ENCODE data around the gene IFT80. TPM values are rescaled to one million over a fixed set of nuclear protein-coding genes. Genes with fewer than 3 reads are reported as not detected.
A peak's percentile ranks its signal among the peaks of the same experiment; 100 is the strongest.

IFT80 gene
- total RNA-seq, 6 experiments from 2014 or later = 23.4 to 28.1 (median 24.6) TPM

DNA sequence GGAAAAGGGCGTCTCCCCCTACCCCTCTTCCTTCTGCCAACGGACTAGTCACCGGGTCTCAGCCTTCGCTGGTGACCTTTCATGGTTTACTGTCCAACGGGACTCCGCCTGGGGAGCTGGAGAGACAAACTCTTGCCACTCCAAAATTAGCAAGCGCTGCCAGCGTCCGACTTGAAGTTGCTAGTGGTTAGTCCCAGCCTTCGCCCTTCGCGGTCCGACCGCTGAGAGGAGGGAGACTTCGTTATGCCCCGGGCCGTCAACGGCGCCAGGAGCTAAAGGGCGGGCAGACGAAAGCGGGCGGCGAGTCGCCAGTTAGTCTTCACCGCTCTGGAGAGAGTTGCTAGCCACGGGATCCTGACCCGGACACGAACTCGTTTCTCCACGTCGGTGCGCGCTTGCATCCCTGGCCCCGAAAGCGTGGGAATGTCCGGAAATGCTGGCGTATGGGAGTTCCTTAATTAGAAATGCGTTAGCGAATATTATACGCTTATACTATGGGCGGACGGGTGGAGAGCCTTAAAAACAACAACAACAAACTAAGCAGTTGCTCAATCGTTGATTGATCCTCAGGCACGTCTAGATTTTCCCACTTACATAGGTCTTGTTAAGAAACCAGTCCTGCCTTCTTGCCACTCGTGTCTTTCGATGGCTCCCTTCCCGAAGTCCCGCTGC lies 1.1 kb upstream of the IFT80 start:
- TF ChIP-seq CTCF (IDR thresholded peaks at IDR 0.05) = no peak
- H3K27ac Mint-ChIP-seq = peak overlapping the region; percentile 99
- H3K36me3 Mint-ChIP-seq (ENCODE audit: low read depth) = peaks cover 34% of the 10 kb centered on the region
- H3K4me1 Mint-ChIP-seq (ENCODE audit: low read depth) = peaks cover 62% of the 10 kb centered on the region
- peaks cover 4% of the 10 kb centered on the region; the same call in 1 of the 2 replicates for H3K9me3 Mint-ChIP-seq
- H3K27me3 Mint-ChIP-seq (ENCODE audit: insufficient read depth) = peaks cover 11% of the 10 kb centered on the region
- peak; percentile 28 for DNase-seq
- peak overlapping the region; percentile 99 for H3K4me3 Mint-ChIP-seq

- Mint-ChIP-seq H3K4me1 (ENCODE audit: low read depth) (peaks cover 56% of the 10 kb centered on the region), H3K27ac (peak overlapping the region; percentile 99), H3K36me3 (ENCODE audit: low read depth) (peaks cover 29% of the 10 kb centered on the region), H3K27me3 (ENCODE audit: insufficient read depth) (peaks cover 11% of the 10 kb centered on the region), H3K9me3 (peaks cover 4% of the 10 kb centered on the region; the same call in 1 of the 2 replicates), H3K4me3 (peak overlapping the region; percentile 99)
- TF ChIP-seq CTCF (IDR thresholded peaks at IDR 0.05) = no peak
- no peak for DNase-seq
Measured at GRCh38 chr3:160398820-160399124, 253 bp downstream of the IFT80 start.

- Mint-ChIP-seq H3K9me3 (peaks cover 4% of the 10 kb centered on the region; the same call in 1 of the 2 replicates), H3K36me3 (ENCODE audit: low read depth) (peaks cover 5% of the 10 kb centered on the region), H3K27ac (peak overlapping the region; percentile 65), H3K27me3 (ENCODE audit: insufficient read depth) (peaks cover 9% of the 10 kb centered on the region), H3K4me3 (no peak overlapping the region), H3K4me1 (ENCODE audit: low read depth) (peaks cover 40% of the 10 kb centered on the region)
- DNase-seq = peak; percentile 68
- no peak for TF ChIP-seq CTCF (IDR thresholded peaks at IDR 0.05)
Measured at GRCh38 chr3:160395297-160395696, 3.7 kb downstream of the IFT80 start.

DNA sequence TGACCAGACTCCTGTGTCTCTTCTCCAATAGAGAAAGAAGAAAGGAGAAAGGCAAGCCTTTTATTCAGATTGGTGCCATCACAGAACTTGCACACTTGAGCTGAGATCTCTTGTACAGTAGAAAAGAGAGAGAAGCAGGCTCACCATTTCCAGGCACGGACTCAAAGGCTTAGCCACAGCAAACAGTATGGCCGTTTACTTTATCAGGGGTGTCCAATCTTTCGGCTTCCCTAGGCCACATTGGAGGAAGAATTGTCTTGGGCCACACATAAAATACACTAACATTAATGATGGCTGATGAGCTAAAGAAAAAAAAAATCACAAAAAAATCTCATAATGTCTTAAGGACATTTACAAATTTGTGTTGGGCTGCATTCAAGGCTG lies 5.0 kb downstream of the IFT80 start:
- H3K9me3 Mint-ChIP-seq = no peaks in the 10 kb centered on the region
- DNase-seq = no peak
- no peak overlapping the region for H3K4me3 Mint-ChIP-seq
- H3K27me3 Mint-ChIP-seq (ENCODE audit: insufficient read depth) = peaks cover 1% of the 10 kb centered on the region; the same call in 1 of the 2 replicates
- TF ChIP-seq CTCF (IDR thresholded peaks at IDR 0.05) = no peak
- peaks cover 40% of the 10 kb centered on the region for H3K4me1 Mint-ChIP-seq (ENCODE audit: low read depth)
- H3K36me3 Mint-ChIP-seq (ENCODE audit: low read depth) = no peaks in the 10 kb centered on the region; the same call in 1 of the 2 replicates
- H3K27ac Mint-ChIP-seq = no peak overlapping the region

- H3K4me3 Mint-ChIP-seq = no peak overlapping the region
- no peaks in the 10 kb centered on the region; the same call in 1 of the 2 replicates for H3K27me3 Mint-ChIP-seq (ENCODE audit: insufficient read depth)
- H3K4me1 Mint-ChIP-seq (ENCODE audit: low read depth) = peaks cover 37% of the 10 kb centered on the region
- no peak for DNase-seq
- no peak overlapping the region for H3K27ac Mint-ChIP-seq
- H3K9me3 Mint-ChIP-seq = no peaks in the 10 kb centered on the region
- no peaks in the 10 kb centered on the region; the same call in 1 of the 2 replicates for H3K36me3 Mint-ChIP-seq (ENCODE audit: low read depth)
- no peak for TF ChIP-seq CTCF (IDR thresholded peaks at IDR 0.05)
Measured at GRCh38 chr3:160393346-160394008, 5.5 kb downstream of the IFT80 start.

Data from HFFc6 (cell line).